Measurements from ENCODE around the gene FBXO31. TPM values are rescaled to one million over a fixed set of nuclear protein-coding genes. Genes with fewer than 3 reads are reported as not detected.

Gene FBXO31
- total and polyA plus RNA-seq, 2 donors (not counting 1 experiment from before 2014, with no cell fraction given): 17.8 to 32.9 TPM

DNA sequence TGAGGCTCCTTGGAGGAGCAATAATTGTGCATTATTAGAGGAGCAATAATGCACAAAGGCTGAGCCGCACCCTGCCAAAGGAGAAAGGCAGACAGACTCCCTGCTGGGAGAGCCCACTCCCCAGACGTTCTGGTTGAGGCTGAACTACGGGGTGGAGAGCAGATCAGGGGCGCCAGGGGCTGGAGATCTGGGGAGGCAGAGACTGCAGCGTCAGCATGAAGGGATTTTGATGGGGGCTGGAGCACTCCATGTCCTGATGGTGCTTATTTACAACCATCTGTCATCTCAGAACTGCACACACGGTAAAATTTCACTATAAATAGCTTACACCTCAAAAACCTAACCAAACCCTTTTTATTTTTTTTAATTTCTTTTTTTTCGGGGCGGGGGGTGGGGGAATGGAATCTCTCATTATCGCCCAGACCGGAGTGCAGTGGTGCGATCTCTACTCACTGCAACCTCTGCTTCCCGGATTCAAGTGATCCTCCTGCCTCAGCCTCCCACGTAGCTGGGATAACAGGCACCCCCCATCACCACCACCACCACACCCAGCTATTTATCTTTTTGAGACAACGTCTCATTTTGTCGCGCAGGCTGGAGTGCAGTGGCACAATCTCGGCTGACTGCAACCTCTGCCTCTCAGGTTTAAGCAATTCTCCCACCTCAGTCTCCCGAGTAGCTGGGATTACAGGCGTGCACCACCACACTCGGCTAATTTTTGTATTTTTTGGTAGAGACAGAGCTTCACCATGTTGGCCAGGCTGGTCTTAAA, 62.1 kb downstream of the FBXO31 start:
- Histone ChIP-seq H3K4me3 (ENCODE audit: control extremely low read depth in 1 of 5, extremely low read depth in 1 of 5, insufficient read depth in 1 of 5, low read depth in 2 of 5, low read length in 4 of 5) (no peak overlapping the region), H3K4me2 (replicated peaks; ENCODE audit: low read depth, low read length, poor library complexity, severe bottlenecking) (no peak overlapping the region), H2AFZ (ENCODE audit: insufficient read depth, low read depth, low read length, poor library complexity, severe bottlenecking) (no peak overlapping the region), H3K36me3 (replicated peaks in 1 of 2; ENCODE audit: control extremely low read depth in 1 of 2, control insufficient read depth in 1 of 2, extremely low read depth in 1 of 2, insufficient read depth in 2 of 2, low read length in 1 of 2) (no peaks in the 10 kb centered on the region), H3K27me3 (replicated peaks in 1 of 4; ENCODE audit: control extremely low read depth in 1 of 4, control insufficient read depth in 3 of 4, insufficient read depth in 4 of 4, low read length in 3 of 4) (no peaks in the 10 kb centered on the region), H4K20me1 (ENCODE audit: control insufficient read depth, insufficient read depth, low read length, poor library complexity, severe bottlenecking) (peaks cover 13% of the 10 kb centered on the region), H3K4me1 (ENCODE audit: control insufficient read depth in 2 of 2, insufficient read depth in 2 of 2, low read length in 2 of 2) (peaks cover 8 to 14% of the 10 kb centered on the region in 2 donors), H3K79me2 (ENCODE audit: control insufficient read depth, insufficient read depth, low read length) (peaks cover 21% of the 10 kb centered on the region), H3K27ac (ENCODE audit: low read length in 2 of 2) (no peak overlapping the region), H3K9ac (ENCODE audit: low read length) (no peak overlapping the region), H3K9me3 (ENCODE audit: control extremely low read depth in 1 of 3, control insufficient read depth in 2 of 3, insufficient read depth in 1 of 3, low read length in 2 of 3) (no peaks in the 10 kb centered on the region)
- POLR2A ChIA-PET: interaction anchor here (0.8 to 1.1 kb wide), 2 partner anchors 73 to 546 kb away, joined by 3 to 9 read pairs; no protein-coding TSS in a partner anchor
- Mint-ChIP-seq H3K4me1 (peaks cover 16% of the 10 kb centered on the region), H3K27me3 (no peaks in the 10 kb centered on the region), H3K4me3 (no peak overlapping the region), H3K9me3 (ENCODE audit: insufficient read depth) (no peaks in the 10 kb centered on the region), H3K27ac (no peak overlapping the region)
- TF ChIP-seq EZH2 (IDR thresholded peaks at IDR 0.05; ENCODE audit: borderline replicate concordance, insufficient read depth, low read depth, low read length, poor library complexity, severe bottlenecking): no peak
- TF ChIP-seq, protein P1, sequence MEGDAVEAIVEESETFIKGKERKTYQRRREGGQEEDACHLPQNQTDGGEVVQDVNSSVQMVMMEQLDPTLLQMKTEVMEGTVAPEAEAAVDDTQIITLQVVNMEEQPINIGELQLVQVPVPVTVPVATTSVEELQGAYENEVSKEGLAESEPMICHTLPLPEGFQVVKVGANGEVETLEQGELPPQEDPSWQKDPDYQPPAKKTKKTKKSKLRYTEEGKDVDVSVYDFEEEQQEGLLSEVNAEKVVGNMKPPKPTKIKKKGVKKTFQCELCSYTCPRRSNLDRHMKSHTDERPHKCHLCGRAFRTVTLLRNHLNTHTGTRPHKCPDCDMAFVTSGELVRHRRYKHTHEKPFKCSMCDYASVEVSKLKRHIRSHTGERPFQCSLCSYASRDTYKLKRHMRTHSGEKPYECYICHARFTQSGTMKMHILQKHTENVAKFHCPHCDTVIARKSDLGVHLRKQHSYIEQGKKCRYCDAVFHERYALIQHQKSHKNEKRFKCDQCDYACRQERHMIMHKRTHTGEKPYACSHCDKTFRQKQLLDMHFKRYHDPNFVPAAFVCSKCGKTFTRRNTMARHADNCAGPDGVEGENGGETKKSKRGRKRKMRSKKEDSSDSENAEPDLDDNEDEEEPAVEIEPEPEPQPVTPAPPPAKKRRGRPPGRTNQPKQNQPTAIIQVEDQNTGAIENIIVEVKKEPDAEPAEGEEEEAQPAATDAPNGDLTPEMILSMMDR (IDR thresholded peaks at IDR 0.05): no peak
- CTCF ChIA-PET: interaction anchor here (0.6 kb wide), 1 partner anchor 36 kb away, joined by 5 read pairs; no protein-coding TSS in a partner anchor
- intact Hi-C loops (cut with micrococcal nuclease): no loop called here
- WGBS (ENCODE audit: insufficient coverage): 99% methylated on average over 11 of the region's 20 CpGs
- ATAC-seq (ENCODE audit: low read depth): no peak
- no peak for DNase-seq

DNA sequence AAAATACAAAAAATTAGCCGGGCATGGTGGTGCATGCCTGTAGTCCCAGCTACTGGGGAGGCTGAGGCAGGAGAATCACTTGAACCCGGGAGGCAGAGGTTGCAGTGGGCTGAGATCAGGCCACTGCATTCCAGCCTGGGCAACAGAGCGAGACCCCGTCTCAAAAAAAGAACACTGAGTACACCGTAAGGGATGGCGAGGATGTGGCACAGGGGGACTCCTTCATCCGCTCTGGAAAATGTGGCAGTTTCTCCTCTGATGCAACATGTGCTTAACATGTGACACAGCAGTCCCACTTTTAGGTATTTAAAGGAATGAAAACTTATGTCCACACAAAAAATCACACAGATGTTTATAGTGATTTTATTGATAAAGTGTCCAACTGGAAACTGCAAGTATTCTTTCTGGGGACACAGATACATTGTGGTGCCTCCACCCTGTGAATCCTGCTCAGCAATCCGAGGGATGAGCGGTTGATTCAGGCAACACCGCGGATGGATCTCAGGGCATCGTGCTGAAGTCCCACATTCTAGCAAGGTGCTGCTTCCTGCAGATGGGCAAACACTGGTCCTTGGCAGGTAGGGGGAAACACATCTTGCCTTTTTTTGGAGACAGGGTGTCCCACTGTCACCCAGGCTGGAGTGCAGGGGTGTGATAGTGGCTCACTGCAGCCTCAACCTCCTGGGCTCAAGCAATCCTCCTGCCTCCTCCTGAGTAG, 62.9 kb downstream of the FBXO31 start:
- intact Hi-C loops (cut with micrococcal nuclease): no loop called here
- no peak overlapping the region for H3K27ac ChIP-seq (ENCODE audit: low read length in 2 of 2)
- no peaks in the 10 kb centered on the region for H3K27me3 Mint-ChIP-seq

More for the DNA sequence above, 62.9 kb downstream of the FBXO31 start:
- ChIA-PET CTCF (no interaction called here), POLR2A (no interaction called here)
- H3K4me1 ChIP-seq (ENCODE audit: control insufficient read depth in 2 of 2, insufficient read depth in 2 of 2, low read length in 2 of 2): peaks cover 8 to 14% of the 10 kb centered on the region in 2 donors
- peaks cover 21% of the 10 kb centered on the region for H3K79me2 ChIP-seq (ENCODE audit: control insufficient read depth, insufficient read depth, low read length)
- ATAC-seq (ENCODE audit: low read depth) (no peak), DNase-seq (no peak)
- no peak overlapping the region for H3K9ac ChIP-seq (ENCODE audit: low read length)
- Mint-ChIP-seq H3K4me3 (no peak overlapping the region), H3K27ac (no peak overlapping the region), H3K9me3 (ENCODE audit: insufficient read depth) (no peaks in the 10 kb centered on the region), H3K4me1 (peaks cover 16% of the 10 kb centered on the region)
- no peaks in the 10 kb centered on the region for H3K9me3 ChIP-seq (ENCODE audit: control extremely low read depth in 1 of 3, control insufficient read depth in 2 of 3, insufficient read depth in 1 of 3, low read length in 2 of 3)
- H4K20me1 ChIP-seq (ENCODE audit: control insufficient read depth, insufficient read depth, low read length, poor library complexity, severe bottlenecking): peaks cover 13% of the 10 kb centered on the region
- H3K36me3 ChIP-seq (replicated peaks in 1 of 2; ENCODE audit: control extremely low read depth in 1 of 2, control insufficient read depth in 1 of 2, extremely low read depth in 1 of 2, insufficient read depth in 2 of 2, low read length in 1 of 2): no peaks in the 10 kb centered on the region
- TF ChIP-seq EZH2 (IDR thresholded peaks at IDR 0.05; ENCODE audit: borderline replicate concordance, insufficient read depth, low read depth, low read length, poor library complexity, severe bottlenecking): no peak
- TF ChIP-seq, protein P1 (IDR thresholded peaks at IDR 0.05): no peak
- H3K4me3 ChIP-seq (ENCODE audit: control extremely low read depth in 1 of 5, extremely low read depth in 1 of 5, insufficient read depth in 1 of 5, low read depth in 2 of 5, low read length in 4 of 5): no peak overlapping the region
- H2AFZ ChIP-seq (ENCODE audit: insufficient read depth, low read depth, low read length, poor library complexity, severe bottlenecking): no peak overlapping the region
- H3K4me2 ChIP-seq (replicated peaks; ENCODE audit: low read depth, low read length, poor library complexity, severe bottlenecking): no peak overlapping the region
- H3K27me3 ChIP-seq (replicated peaks in 1 of 4; ENCODE audit: control extremely low read depth in 1 of 4, control insufficient read depth in 3 of 4, insufficient read depth in 4 of 4, low read length in 3 of 4): no peaks in the 10 kb centered on the region
- 96% methylated on average over 11 of the region's 12 CpGs for WGBS (ENCODE audit: insufficient coverage)
